NB4 (cell line): ENCODE measurements around the gene COPG2.
"Not testable (repeated sequence)": the region's sequence is repeated elsewhere in the genome, so short reads cannot be mapped to it uniquely, and the experiment has no call there.

Source experiments
- DNase-seq: peaks from one replicate; pipeline ENCODE4 v3.0.0; 2010; ENCODE audit warnings: low read depth
- H3K4me3 ChIP-seq: one replicate; pipeline ENCODE4 v1.5.1; 2011; ENCODE audit warnings: mild to moderate bottlenecking, low read depth, low read length, moderate library complexity
- CTCF ChIP-seq: IDR thresholded peaks from one replicate; pipeline ENCODE4 v1.5.1; 2012; ENCODE audit warnings: low read depth, low read length
- MAX ChIP-seq: IDR thresholded peaks from 2 replicates; pipeline ENCODE4 v1.6.1; 2011; ENCODE audit warnings: low read depth, low read length
- MYC ChIP-seq: IDR thresholded peaks from 2 replicates; pipeline ENCODE4 v1.6.1; 2011; ENCODE audit warnings: low read depth, low read length
- POLR2A ChIP-seq: IDR thresholded peaks from 2 replicates; pipeline ENCODE4 v1.6.1; 2011; ENCODE audit warnings: mild to moderate bottlenecking; ENCODE audit not compliant: insufficient read length; ENCODE audit errors: extremely low read depth

COPG2 gene

GRCh38 chr7:130543487-130544010 is 125.0 kb downstream of the COPG2 start:
- no peak for DNase-seq
- H3K4me3 ChIP-seq: no peak overlapping the region
- TF ChIP-seq POLR2A (no peak), MYC (no peak), CTCF (no peak), MAX (no peak)

- not testable (repeated sequence) for DNase-seq
Measured at GRCh38 chr7:130542297-130542696, 126.3 kb downstream of the COPG2 start.

GRCh38 chr7:130541287-130541686 is 127.3 kb downstream of the COPG2 start:
- not testable (repeated sequence) for H3K4me3 ChIP-seq, DNase-seq

More at GRCh38 chr7:130542297-130542696, 126.3 kb downstream of the COPG2 start:
- not testable (repeated sequence) for H3K4me3 ChIP-seq

- not testable (repeated sequence) for H3K4me3 ChIP-seq, DNase-seq
Measured at GRCh38 chr7:130537894-130538293, 130.7 kb downstream of the COPG2 start.

- H3K4me3 ChIP-seq: no peak overlapping the region
- DNase-seq: no peak
- TF ChIP-seq MAX (no peak), POLR2A (no peak), MYC (no peak), CTCF (no peak)
Measured at GRCh38 chr7:130529417-130529816, 139.1 kb downstream of the COPG2 start.

- DNase-seq: peak; percentile 25
- H3K4me3 ChIP-seq: not testable (repeated sequence)
Measured at GRCh38 chr7:130527752-130528355, 140.7 kb downstream of the COPG2 start.

- no peak overlapping the region for H3K4me3 ChIP-seq
- DNase-seq: no peak
- no peak for TF ChIP-seq CTCF
- TF ChIP-seq MAX: no peak
- TF ChIP-seq POLR2A: no peak
- no peak for TF ChIP-seq MYC
Measured at GRCh38 chr7:130524628-130525027, 143.9 kb downstream of the COPG2 start.

GRCh38 chr7:130523519-130524125 is 144.9 kb downstream of the COPG2 start:
- DNase-seq, H3K4me3 ChIP-seq: not testable (repeated sequence)

GRCh38 chr7:130521258-130521951 is 147.1 kb downstream of the COPG2 start:
- no peak overlapping the region for H3K4me3 ChIP-seq
- TF ChIP-seq CTCF: no peak
- TF ChIP-seq MAX: no peak
- TF ChIP-seq MYC: no peak
- no peak for TF ChIP-seq POLR2A
- DNase-seq: no peak
